Gastrocnemius medialis (tissue), 4 donors: Measurements from ENCODE around the gene PTGIR. TPM values are rescaled to one million over a fixed set of nuclear protein-coding genes. Genes with fewer than 3 reads are reported as not detected.
A peak's percentile ranks its signal among the peaks of the same experiment; 100 is the strongest.

Experiments used
- ATAC-seq, 2 donors: fragments of 150-250 bp; one replicate each; pipeline ENCODE4 v1.9.1; 2016
- DNase-seq, 2 donors: peaks; one replicate each; pipeline ENCODE4 v3.0.0-alpha.2; 2019
- H3K27ac ChIP-seq, 4 donors: fragments of 200-600 bp; sonication (generic); 1 replicate in 1 of 4; 2 replicates in 3 of 4; pipeline ENCODE4 v1.5.1; 2016 to 2018; ENCODE audit warnings: mild to moderate bottlenecking in 2 of 4, moderate library complexity in 1 of 4
- H3K27me3 ChIP-seq, 3 donors: fragments of 200-600 bp; sonication (generic) in 2 of 3; 1 replicate in 1 of 3; 2 replicates in 2 of 3; pipeline versions ENCODE4 v1.5.1 to v1.6.0; 2016 to 2019; ENCODE audit warnings: mild to moderate bottlenecking in 1 of 3, moderate library complexity in 1 of 3
- H3K36me3 ChIP-seq, 2 donors: fragments of 200-600 bp; sonication (generic) in 1 of 2; one replicate each; pipeline ENCODE4 v1.5.1; 2017 to 2018
- H3K4me1 ChIP-seq, 2 donors: fragments of 200-600 bp; sonication (generic) in 1 of 2; one replicate each; pipeline ENCODE4 v1.5.1; 2016 to 2017; ENCODE audit warnings: mild to moderate bottlenecking in 2 of 2
- H3K4me3 ChIP-seq, 4 donors: fragments of 200-600 bp; sonication (generic) in 3 of 4; 1 replicate in 1 of 4; 2 replicates in 3 of 4; pipeline ENCODE4 v1.5.1; 2016 to 2019; ENCODE audit warnings: mild to moderate bottlenecking in 2 of 4
- H3K9me3 ChIP-seq, 3 donors: fragments of 200-600 bp; sonication (generic) in 2 of 3; 1 replicate in 1 of 3; 2 replicates in 2 of 3; pipeline ENCODE4 v1.5.1; 2016 to 2019
- CTCF ChIP-seq, 5 experiments: fragments of 450-650 bp in 3 of 5; fragments of 200-600 bp in 2 of 5; sonication (generic) in 2 of 5; IDR thresholded peaks in 4 of 5; conservative IDR thresholded peaks in 1 of 5; 1 replicate in 4 of 5; 2 replicates in 1 of 5; pipeline ENCODE4 v1.5.1; 2016 to 2019; ENCODE audit warnings: antibody characterized with exemption in 5 of 5, mild to moderate bottlenecking in 3 of 5, moderate library complexity in 3 of 5
- POLR2A ChIP-seq, 2 donors: fragments of 450-650 bp; IDR thresholded peaks; one replicate each; pipeline ENCODE4 v1.6.1; 2017; ENCODE audit warnings: antibody characterized with exemption in 2 of 2, mild to moderate bottlenecking in 2 of 2, moderate library complexity in 2 of 2
- in situ Hi-C, 4 donors: fragments of 200-750 bp; cut with MboI; loops; one replicate each; pipeline versions ENCODE4 v1.15.0 to v1.8.0; 2017; ENCODE audit warnings: low sequenced_read_pairs in 4 of 4
- intact Hi-C: fragments of 100-400 bp; cut with DNase I; formaldehyde crosslinking; loops from one replicate; pipeline ENCODE4 v1.15.1; 2023; ENCODE audit warnings: low total_unique reads
- total RNA-seq, 4 donors: library from RNA; depleted of rRNA; stranded (reverse); fragments of >200 nt; gene quantifications; one replicate each; pipeline versions ENCODE4 v1.1.0 to v1.2.3, GENCODE V29; 2016

The PTGIR gene
- total RNA-seq, 4 donors from 2014 or later, result 0.87 to 1.7 (median 1.3) TPM

GRCh38 chr19:46614114-46614722 is 10.7 kb downstream of the PTGIR start:
- in situ Hi-C loops (loop anchor here in 3 of 4 donors (5.0 to 10.0 kb wide), 2 partner anchors 48 to 51 kb away; partner anchors contain the start of gene DACT3 (in 3 of the 3)), intact Hi-C loops (loop anchor here (1.0 kb wide), 1 partner anchor 48 kb away; no protein-coding TSS in a partner anchor)
- H3K4me3 ChIP-seq, result no peak overlapping the region
- H3K27me3 ChIP-seq, result no peaks in the 10 kb centered on the region
- H3K4me1 ChIP-seq, result peaks cover 12 to 23% of the 10 kb centered on the region in 2 donors
- H3K36me3 ChIP-seq, result peaks cover 0 to 11% of the 10 kb centered on the region in 2 donors
- ATAC-seq (peak; percentile 72 to 76), DNase-seq (peak; percentile 47 to 73)
- H3K27ac ChIP-seq, result no peak overlapping the region
- H3K9me3 ChIP-seq, result no peaks in the 10 kb centered on the region
- TF ChIP-seq CTCF (IDR thresholded peaks at IDR 0.05 in 4 of 5, conservative IDR thresholded peaks at IDR 0.05 in 1 of 5), result peak; percentile 83 to 89 (median 87)
- no peak for TF ChIP-seq POLR2A (IDR thresholded peaks at IDR 0.05)

GRCh38 chr19:46613525-46613924 is 11.4 kb downstream of the PTGIR start:
- intact Hi-C loops (no loop called here), in situ Hi-C loops (loop anchor here in 3 of 4 donors (5.0 to 10.0 kb wide), 2 partner anchors 49 to 51 kb away; partner anchors contain the start of gene DACT3 (in 3 of the 3))
- H3K27me3 ChIP-seq, result no peaks in the 10 kb centered on the region
- peaks cover 12 to 16% of the 10 kb centered on the region in 2 donors for H3K4me1 ChIP-seq
- H3K27ac ChIP-seq, result no peak overlapping the region
- TF ChIP-seq CTCF (IDR thresholded peaks at IDR 0.05 in 4 of 5, conservative IDR thresholded peaks at IDR 0.05 in 1 of 5), result no peak
- no peak for TF ChIP-seq POLR2A (IDR thresholded peaks at IDR 0.05)
- ATAC-seq (no peak), DNase-seq (peak in 1 of 2 donors; percentile 9)
- H3K36me3 ChIP-seq, result peaks cover 0 to 18% of the 10 kb centered on the region in 2 donors
- H3K9me3 ChIP-seq, result no peaks in the 10 kb centered on the region
- H3K4me3 ChIP-seq, result no peak overlapping the region

- no peak overlapping the region for H3K27ac ChIP-seq
- no peak overlapping the region for H3K4me3 ChIP-seq
- in situ Hi-C loops, result loop anchor here in 3 of 4 donors (5.0 to 10.0 kb wide), 2 partner anchors 51 to 53 kb away; partner anchors contain the start of gene DACT3 (in 3 of the 3)
- H3K36me3 ChIP-seq, result peaks cover 0 to 36% of the 10 kb centered on the region in 2 donors
- H3K4me1 ChIP-seq, result peaks cover 4 to 8% of the 10 kb centered on the region in 2 donors
- ATAC-seq (no peak), DNase-seq (peak in 1 of 2 donors; percentile 3)
- intact Hi-C loops, result no loop called here
- no peak for TF ChIP-seq CTCF (IDR thresholded peaks at IDR 0.05 in 4 of 5, conservative IDR thresholded peaks at IDR 0.05 in 1 of 5)
- H3K9me3 ChIP-seq, result no peaks in the 10 kb centered on the region
- H3K27me3 ChIP-seq, result no peaks in the 10 kb centered on the region
These were observed 13.1 kb downstream of the PTGIR start for GRCh38 chr19:46611776-46612175.

- DNase-seq (peak in 1 of 2 donors; percentile 8), ATAC-seq (no peak)
- TF ChIP-seq CTCF (IDR thresholded peaks at IDR 0.05 in 4 of 5, conservative IDR thresholded peaks at IDR 0.05 in 1 of 5) (no peak), POLR2A (IDR thresholded peaks at IDR 0.05) (no peak)
- H3K9me3 ChIP-seq, result no peaks in the 10 kb centered on the region
- intact Hi-C loops, result no loop called here
- no peak overlapping the region for H3K27ac ChIP-seq
- H3K27me3 ChIP-seq, result no peaks in the 10 kb centered on the region
- in situ Hi-C loops, result loop anchor here in 3 of 4 donors (5.0 to 10.0 kb wide), 2 partner anchors 51 to 54 kb away; partner anchors contain the start of gene DACT3 (in 3 of the 3)
- H3K4me1 ChIP-seq, result peaks cover 0 to 4% of the 10 kb centered on the region in 2 donors
- H3K36me3 ChIP-seq, result peaks cover 0 to 41% of the 10 kb centered on the region in 2 donors
- H3K4me3 ChIP-seq, result no peak overlapping the region
These were observed 13.8 kb downstream of the PTGIR start for GRCh38 chr19:46610851-46611770.
